ENCODE results near the gene CYYR1. TPM values are rescaled to one million over a fixed set of nuclear protein-coding genes. Genes with fewer than 3 reads are reported as not detected.

Gene CYYR1
- total and polyA plus RNA-seq, 4 donors: 1.9 to 3.4 (median 2.2) TPM

GRCh38 chr21:26557106-26557505 lies 16.0 kb downstream of the CYYR1 start:
- no peaks in the 10 kb centered on the region for H3K9me3 ChIP-seq (ENCODE audit: control insufficient read depth in 4 of 4, low read length in 3 of 4)
- no peak for TF ChIP-seq SP1 (IDR thresholded peaks at IDR 0.05)
- no peak for TF ChIP-seq REST (IDR thresholded peaks at IDR 0.05)
- TF ChIP-seq GABPA (IDR thresholded peaks at IDR 0.05 in 1 of 2, conservative IDR thresholded peaks at IDR 0.05 in 1 of 2): no peak
- no peak for TF ChIP-seq ATF3 (IDR thresholded peaks at IDR 0.05)
- H3K36me3 ChIP-seq (ENCODE audit: control insufficient read depth in 4 of 4, insufficient read depth in 3 of 4, low read depth in 1 of 4, low read length in 3 of 4): no peaks in the 10 kb centered on the region
- H3K4me1 ChIP-seq (ENCODE audit: control insufficient read depth in 4 of 4, insufficient read depth in 4 of 4, low read length in 3 of 4): no peaks in the 10 kb centered on the region
- no peaks in the 10 kb centered on the region for H3K27me3 ChIP-seq (ENCODE audit: control insufficient read depth in 4 of 4, insufficient read depth in 4 of 4, low read length in 3 of 4)
- H3K4me3 ChIP-seq (ENCODE audit: low read depth in 1 of 3, low read length in 3 of 3): no peak overlapping the region
- 84% methylated on average over 4 of the region's 4 CpGs for WGBS
- no peak for DNase-seq (ENCODE audit: low spot score)
- no peak overlapping the region for H3K27ac ChIP-seq (ENCODE audit: low read depth in 1 of 2, low read length in 2 of 2)
- no peak overlapping the region for H3K9ac ChIP-seq (ENCODE audit: low read depth in 1 of 2, low read length in 2 of 2)

- no peak overlapping the region for H3K4me3 ChIP-seq (ENCODE audit: low read depth in 1 of 3, low read length in 3 of 3)
- no peaks in the 10 kb centered on the region for H3K9me3 ChIP-seq (ENCODE audit: control insufficient read depth in 4 of 4, low read length in 3 of 4)
- no peaks in the 10 kb centered on the region for H3K27me3 ChIP-seq (ENCODE audit: control insufficient read depth in 4 of 4, insufficient read depth in 4 of 4, low read length in 3 of 4)
- no peak for DNase-seq (ENCODE audit: low spot score)
- TF ChIP-seq SP1 (IDR thresholded peaks at IDR 0.05): no peak
- TF ChIP-seq ATF3 (IDR thresholded peaks at IDR 0.05): no peak
- TF ChIP-seq ZBTB33 (IDR thresholded peaks at IDR 0.05): no peak
- no peak for TF ChIP-seq NR2F2 (IDR thresholded peaks at IDR 0.05)
- TF ChIP-seq FOXA2 (IDR thresholded peaks at IDR 0.05): no peak
- WGBS: 83% methylated on average over 1 of the region's 1 CpG
- no peak overlapping the region for H3K9ac ChIP-seq (ENCODE audit: low read depth in 1 of 2, low read length in 2 of 2)
- no peaks in the 10 kb centered on the region for H3K36me3 ChIP-seq (ENCODE audit: control insufficient read depth in 4 of 4, insufficient read depth in 3 of 4, low read depth in 1 of 4, low read length in 3 of 4)
- no peak overlapping the region for H3K27ac ChIP-seq (ENCODE audit: low read depth in 1 of 2, low read length in 2 of 2)
- H3K4me1 ChIP-seq (ENCODE audit: control insufficient read depth in 4 of 4, insufficient read depth in 4 of 4, low read length in 3 of 4): no peaks in the 10 kb centered on the region
Measured at GRCh38 chr21:26555540-26556146, 17.4 kb downstream of the CYYR1 start.

- H3K4me1 ChIP-seq (ENCODE audit: control insufficient read depth in 4 of 4, insufficient read depth in 4 of 4, low read length in 3 of 4): no peaks in the 10 kb centered on the region
- H3K27me3 ChIP-seq (ENCODE audit: control insufficient read depth in 4 of 4, insufficient read depth in 4 of 4, low read length in 3 of 4): no peaks in the 10 kb centered on the region
- no peak overlapping the region for H3K4me3 ChIP-seq (ENCODE audit: low read depth in 1 of 3, low read length in 3 of 3)
- no peaks in the 10 kb centered on the region for H3K9me3 ChIP-seq (ENCODE audit: control insufficient read depth in 4 of 4, low read length in 3 of 4)
- H3K9ac ChIP-seq (ENCODE audit: low read depth in 1 of 2, low read length in 2 of 2): no peak overlapping the region
- H3K36me3 ChIP-seq (ENCODE audit: control insufficient read depth in 4 of 4, insufficient read depth in 3 of 4, low read depth in 1 of 4, low read length in 3 of 4): no peaks in the 10 kb centered on the region
- no peak overlapping the region for H3K27ac ChIP-seq (ENCODE audit: low read depth in 1 of 2, low read length in 2 of 2)
- no peak for DNase-seq (ENCODE audit: low spot score)
- no peak for TF ChIP-seq HNF4A (conservative IDR thresholded peaks at IDR 0.05)
- 69% methylated on average over 2 of the region's 2 CpGs for WGBS
Measured at GRCh38 chr21:26554365-26554764, 18.7 kb downstream of the CYYR1 start.

Measured in liver (tissue), 9 donors.